Neuronal stem cell (in vitro differentiated cells): ENCODE results near the gene BPIFA1.

Source experiments
- DNase-seq: peaks from one replicate; pipeline ENCODE4 v3.0.0-alpha.2; 2013; ENCODE audit warnings: low spot score
- H2AFZ ChIP-seq: one replicate; pipeline ENCODE4 v1.6.1; 2013; ENCODE audit warnings: mild to moderate bottlenecking, low read length, inconsistent platforms
- H2AK5ac ChIP-seq: 2 replicates; pipeline ENCODE4 v1.6.1; 2013; ENCODE audit warnings: low read depth, mild to moderate bottlenecking, inconsistent platforms, low read length, moderate library complexity, mixed read lengths
- H2BK120ac ChIP-seq: 2 replicates; pipeline ENCODE4 v1.6.1; 2013; ENCODE audit warnings: low read depth, mild to moderate bottlenecking, inconsistent platforms, low read length, moderate library complexity, mixed read lengths
- H2BK12ac ChIP-seq: one replicate; pipeline ENCODE4 v1.6.1; 2013; ENCODE audit warnings: low read length, inconsistent platforms
- H2BK15ac ChIP-seq: 2 replicates; pipeline ENCODE4 v1.6.1; 2013; ENCODE audit warnings: mild to moderate bottlenecking, low read length, inconsistent platforms, mixed read lengths
- H2BK5ac ChIP-seq: one replicate; pipeline ENCODE4 v1.6.1; 2013; ENCODE audit warnings: inconsistent platforms, mild to moderate bottlenecking, low read length, moderate library complexity
- H3K14ac ChIP-seq: one replicate; pipeline ENCODE4 v1.6.1; 2013; ENCODE audit warnings: low read length, inconsistent platforms
- H3K18ac ChIP-seq: 2 replicates; pipeline ENCODE4 v1.6.1; 2013; ENCODE audit warnings: low read length, inconsistent platforms
- H3K23ac ChIP-seq: 2 replicates; pipeline ENCODE4 v1.6.1; 2013; ENCODE audit warnings: low read depth, mild to moderate bottlenecking, mixed read lengths, low read length, inconsistent platforms; ENCODE audit not compliant: poor library complexity
- H3K27ac ChIP-seq: replicated peaks from 3 replicates; pipeline ENCODE4 v1.5.1; 2013; ENCODE audit warnings: low read length, inconsistent platforms
- H3K27me3 ChIP-seq, 3 experiments: 2 replicates each; pipeline ENCODE4 v1.6.1; 2013; ENCODE audit warnings: low read length in 3 of 3, mild to moderate bottlenecking in 2 of 3, inconsistent platforms in 1 of 3, low read depth in 1 of 3, mixed read lengths in 1 of 3, moderate library complexity in 1 of 3; ENCODE audit not compliant: control insufficient read depth in 3 of 3, insufficient read depth in 3 of 3
- H3K36me3 ChIP-seq, 2 donors: replicated peaks in 1 of 2; 2 replicates each; pipeline ENCODE4 v1.6.1; 2013; ENCODE audit warnings: low read length in 2 of 2; ENCODE audit not compliant: control insufficient read depth in 2 of 2, insufficient read depth in 2 of 2
- H3K4ac ChIP-seq: 2 replicates; pipeline ENCODE4 v1.6.1; 2013; ENCODE audit warnings: inconsistent platforms, mild to moderate bottlenecking, low read length, moderate library complexity
- H3K4me1 ChIP-seq, 2 donors: 1 replicate in 1 of 2; 2 replicates in 1 of 2; pipeline ENCODE4 v1.6.1; 2013; ENCODE audit warnings: low read length in 2 of 2, low read depth in 1 of 2; ENCODE audit not compliant: control insufficient read depth in 2 of 2, insufficient read depth in 1 of 2
- H3K4me2 ChIP-seq: one replicate; pipeline ENCODE4 v1.6.1; 2013; ENCODE audit warnings: mild to moderate bottlenecking, low read length, inconsistent platforms; ENCODE audit not compliant: insufficient read depth, poor library complexity, severe bottlenecking
- H3K4me3 ChIP-seq, 2 donors: 2 replicates each; pipeline ENCODE4 v1.5.1; 2013; ENCODE audit warnings: low read length in 2 of 2, mild to moderate bottlenecking in 2 of 2, inconsistent platforms in 1 of 2, moderate library complexity in 1 of 2
- H3K79me1 ChIP-seq: one replicate; pipeline ENCODE4 v1.6.1; 2013; ENCODE audit warnings: low read depth, mild to moderate bottlenecking, inconsistent platforms, low read length, moderate library complexity
- H3K9ac ChIP-seq: one replicate; pipeline ENCODE4 v1.6.1; 2013; ENCODE audit warnings: mild to moderate bottlenecking, low read depth, low read length, inconsistent platforms; ENCODE audit not compliant: poor library complexity
- H3K9me3 ChIP-seq, 2 donors: replicated peaks in 1 of 2; 2 replicates each; pipeline versions ENCODE3 to v1.6.1; 2013; ENCODE audit warnings: low read length in 2 of 2, mild to moderate bottlenecking in 2 of 2, inconsistent platforms in 1 of 2, low read depth in 1 of 2, mixed read lengths in 1 of 2, moderate library complexity in 1 of 2; ENCODE audit not compliant: control insufficient read depth in 2 of 2, insufficient read depth in 1 of 2
- H4K8ac ChIP-seq: one replicate; pipeline ENCODE4 v1.6.1; 2013; ENCODE audit warnings: low read depth, mild to moderate bottlenecking, inconsistent platforms, low read length, moderate library complexity
- H4K91ac ChIP-seq: one replicate; pipeline ENCODE4 v1.6.1; 2013; ENCODE audit warnings: low read length, low read depth, mild to moderate bottlenecking, inconsistent platforms; ENCODE audit not compliant: poor library complexity
- WGBS, 2 donors: extraction: QIAGEN DNeasy Blood & Tissue Kit; methylation state at CpG; one replicate each; pipeline ENCODE4 v1.1.7; 2013; ENCODE audit warnings: missing lambda C conversion rate in 2 of 2, mixed read lengths in 1 of 2; ENCODE audit not compliant: insufficient read length in 2 of 2, insufficient replicate concordance in 1 of 2; ENCODE audit errors: extremely low coverage in 2 of 2; 5-methylcytosine and 5-hydroxymethylcytosine counted together

Gene BPIFA1

GRCh38 chr20:33191955-33192354 is 43.8 kb upstream of the BPIFA1 start:
- no peaks in the 10 kb centered on the region for H3K36me3 ChIP-seq
- H3K4me3 ChIP-seq: no peak overlapping the region
- H3K79me1 ChIP-seq: no peaks in the 10 kb centered on the region
- no peak overlapping the region for H2AK5ac ChIP-seq
- no peak overlapping the region for H3K4ac ChIP-seq
- peaks cover 0 to 10% (median 0%) of the 10 kb centered on the region in 3 experiments for H3K27me3 ChIP-seq
- no peak overlapping the region for H2BK12ac ChIP-seq
- no peak overlapping the region for H2BK120ac ChIP-seq
- H4K8ac ChIP-seq: no peak overlapping the region
- no peak overlapping the region for H3K4me2 ChIP-seq
- WGBS, 2 donors: no CpG with 5 or more reads among the region's 1 CpG
- no peak overlapping the region for H3K23ac ChIP-seq
- no peak overlapping the region for H3K27ac ChIP-seq
- H3K4me1 ChIP-seq: no peaks in the 10 kb centered on the region
- H3K9me3 ChIP-seq: no peaks in the 10 kb centered on the region
- H3K14ac ChIP-seq: no peak overlapping the region
- H2AFZ ChIP-seq: no peak overlapping the region
- DNase-seq: no peak
- H3K9ac ChIP-seq: no peak overlapping the region
- H2BK15ac ChIP-seq: no peak overlapping the region
- no peak overlapping the region for H2BK5ac ChIP-seq
- H3K18ac ChIP-seq: no peak overlapping the region
- H4K91ac ChIP-seq: no peak overlapping the region

GRCh38 chr20:33192912-33193501 is 42.8 kb upstream of the BPIFA1 start:
- no CpG with 5 or more reads among the region's 8 CpGs for WGBS, 2 donors
- DNase-seq: no peak
- H2AFZ ChIP-seq: no peak overlapping the region

DNA sequence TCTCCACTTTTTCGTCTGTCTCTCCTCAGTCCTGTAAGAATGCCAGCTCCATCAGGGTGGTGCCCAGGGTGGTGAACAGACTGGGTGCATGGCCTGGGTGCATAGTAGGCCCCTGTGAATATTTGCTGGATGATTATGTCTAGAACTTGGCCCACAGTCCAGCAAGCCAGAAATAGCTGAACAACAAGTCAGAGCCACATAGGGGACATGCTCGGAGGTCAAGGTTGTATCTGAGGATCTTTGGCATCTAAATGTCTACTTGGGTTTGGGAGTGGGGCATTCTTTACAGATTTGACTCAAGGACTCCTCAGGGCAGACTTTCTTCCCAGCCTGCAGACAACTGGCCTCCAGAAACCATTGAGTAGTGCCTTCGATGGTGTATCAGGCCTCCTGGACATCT is 36.8 kb upstream of the BPIFA1 start:
- Histone ChIP-seq H2BK120ac (no peak overlapping the region), H3K9me3 (no peaks in the 10 kb centered on the region), H2BK15ac (no peak overlapping the region), H3K27me3 (peaks cover 0 to 7% (median 0%) of the 10 kb centered on the region in 3 experiments), H2AK5ac (no peak overlapping the region), H4K8ac (no peak overlapping the region), H4K91ac (no peak overlapping the region), H2BK12ac (no peak overlapping the region), H3K14ac (no peak overlapping the region), H3K36me3 (no peaks in the 10 kb centered on the region), H3K27ac (no peak overlapping the region), H3K9ac (no peak overlapping the region), H3K4me1 (no peaks in the 10 kb centered on the region), H3K4me2 (no peak overlapping the region), H3K79me1 (no peaks in the 10 kb centered on the region), H3K4ac (no peak overlapping the region), H2AFZ (no peak overlapping the region), H3K18ac (no peak overlapping the region), H2BK5ac (no peak overlapping the region), H3K4me3 (no peak overlapping the region), H3K23ac (no peak overlapping the region)
- no CpG with 5 or more reads among the region's 3 CpGs for WGBS, 2 donors
- DNase-seq: no peak

More at GRCh38 chr20:33192912-33193501, 42.8 kb upstream of the BPIFA1 start:
- no peak overlapping the region for H3K18ac ChIP-seq
- H3K27ac ChIP-seq: no peak overlapping the region
- no peak overlapping the region for H3K9ac ChIP-seq
- no peaks in the 10 kb centered on the region for H3K36me3 ChIP-seq
- H3K4me1 ChIP-seq: no peaks in the 10 kb centered on the region
- H3K23ac ChIP-seq: no peak overlapping the region
- no peak overlapping the region for H3K14ac ChIP-seq
- H3K4me2 ChIP-seq: no peak overlapping the region
- no peak overlapping the region for H4K8ac ChIP-seq
- peaks cover 0 to 10% (median 0%) of the 10 kb centered on the region in 3 experiments for H3K27me3 ChIP-seq
- H3K9me3 ChIP-seq: no peaks in the 10 kb centered on the region
- no peak overlapping the region for H3K4me3 ChIP-seq
- H2BK15ac ChIP-seq: no peak overlapping the region
- H2AK5ac ChIP-seq: no peak overlapping the region
- H3K4ac ChIP-seq: no peak overlapping the region
- no peak overlapping the region for H4K91ac ChIP-seq
- H2BK120ac ChIP-seq: no peak overlapping the region
- no peaks in the 10 kb centered on the region for H3K79me1 ChIP-seq
- H2BK5ac ChIP-seq: no peak overlapping the region
- H2BK12ac ChIP-seq: no peak overlapping the region

GRCh38 chr20:33202451-33202850 is 33.3 kb upstream of the BPIFA1 start:
- Histone ChIP-seq H2BK5ac (no peak overlapping the region), H2AFZ (no peak overlapping the region), H3K9me3 (no peaks in the 10 kb centered on the region), H3K4ac (no peak overlapping the region), H2BK12ac (no peak overlapping the region), H3K23ac (no peak overlapping the region), H2BK15ac (no peak overlapping the region), H3K27ac (no peak overlapping the region), H3K4me2 (no peak overlapping the region), H3K18ac (no peak overlapping the region), H3K14ac (no peak overlapping the region), H3K36me3 (no peaks in the 10 kb centered on the region), H3K4me3 (no peak overlapping the region), H2AK5ac (no peak overlapping the region), H3K4me1 (no peaks in the 10 kb centered on the region), H3K9ac (no peak overlapping the region), H2BK120ac (no peak overlapping the region), H3K27me3 (peaks cover 0 to 7% (median 0%) of the 10 kb centered on the region in 3 experiments), H4K8ac (no peak overlapping the region), H4K91ac (no peak overlapping the region), H3K79me1 (no peaks in the 10 kb centered on the region)
- WGBS, 2 donors: no CpG with 5 or more reads among the region's 4 CpGs
- no peak for DNase-seq
